KOPT-K1 (cell line): ENCODE data around the gene RAPGEF4.
A peak's percentile ranks its signal among the peaks of the same experiment; 100 is the strongest.

Source experiments
- H3K27ac ChIP-seq: fragments of 200-600 bp; sonication (generic); 2 replicates; pipeline ENCODE4 v1.5.1; 2016; ENCODE audit warnings: antibody characterized with exemption, mild to moderate bottlenecking, low read depth, low read length; ENCODE audit not compliant: poor library complexity, severe bottlenecking
- H3K36me3 ChIP-seq: fragments of 200-600 bp; sonication (generic); 2 replicates; pipeline ENCODE4 v1.5.1; 2017; ENCODE audit warnings: antibody characterized with exemption, mild to moderate bottlenecking, low read length, moderate library complexity; ENCODE audit not compliant: insufficient read depth
- H3K9me3 ChIP-seq: fragments of 200-600 bp; sonication (generic); 2 replicates; pipeline ENCODE4 v1.5.1; 2017; ENCODE audit warnings: antibody characterized with exemption, low read length, mild to moderate bottlenecking; ENCODE audit not compliant: insufficient read depth, poor library complexity, severe bottlenecking

Gene RAPGEF4

GRCh38 chr2:173062801-173063200, 327.2 kb downstream of the RAPGEF4 start:
- H3K9me3 ChIP-seq: no peaks in the 10 kb centered on the region
- H3K27ac ChIP-seq: no peak overlapping the region
- H3K36me3 ChIP-seq: no peaks in the 10 kb centered on the region

DNA sequence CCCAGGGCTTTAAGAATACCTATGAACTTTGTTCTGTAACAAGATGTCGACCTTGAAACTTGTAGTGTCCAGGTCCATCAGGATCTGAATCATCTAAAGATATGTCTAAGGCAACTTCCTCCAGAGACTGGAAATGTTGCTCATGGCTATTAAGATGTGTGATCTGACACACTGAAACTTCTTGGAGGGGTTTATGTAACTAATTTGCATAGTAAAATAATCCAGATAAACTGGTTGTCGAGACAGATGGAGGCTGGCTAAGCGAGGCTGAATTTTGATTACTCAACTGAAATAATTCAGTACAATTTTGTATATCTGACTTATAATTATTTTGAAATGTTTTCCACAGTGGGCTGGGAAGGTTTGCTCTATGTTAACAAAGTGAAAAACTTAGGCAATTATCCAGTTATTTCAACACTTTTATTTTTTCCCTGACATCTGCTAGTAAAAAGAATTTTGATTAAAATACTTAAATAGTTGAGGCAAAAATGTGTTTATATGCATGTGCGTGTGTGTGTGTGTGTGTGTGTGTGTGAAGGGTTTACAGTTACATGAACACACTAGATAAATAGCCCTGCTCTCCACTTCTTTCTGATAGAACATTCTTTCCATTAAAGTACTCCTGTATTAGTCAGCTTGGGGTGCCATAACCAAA, 328.6 kb downstream of the RAPGEF4 start:
- H3K36me3 ChIP-seq: no peaks in the 10 kb centered on the region
- H3K9me3 ChIP-seq: no peaks in the 10 kb centered on the region
- no peak overlapping the region for H3K27ac ChIP-seq

DNA sequence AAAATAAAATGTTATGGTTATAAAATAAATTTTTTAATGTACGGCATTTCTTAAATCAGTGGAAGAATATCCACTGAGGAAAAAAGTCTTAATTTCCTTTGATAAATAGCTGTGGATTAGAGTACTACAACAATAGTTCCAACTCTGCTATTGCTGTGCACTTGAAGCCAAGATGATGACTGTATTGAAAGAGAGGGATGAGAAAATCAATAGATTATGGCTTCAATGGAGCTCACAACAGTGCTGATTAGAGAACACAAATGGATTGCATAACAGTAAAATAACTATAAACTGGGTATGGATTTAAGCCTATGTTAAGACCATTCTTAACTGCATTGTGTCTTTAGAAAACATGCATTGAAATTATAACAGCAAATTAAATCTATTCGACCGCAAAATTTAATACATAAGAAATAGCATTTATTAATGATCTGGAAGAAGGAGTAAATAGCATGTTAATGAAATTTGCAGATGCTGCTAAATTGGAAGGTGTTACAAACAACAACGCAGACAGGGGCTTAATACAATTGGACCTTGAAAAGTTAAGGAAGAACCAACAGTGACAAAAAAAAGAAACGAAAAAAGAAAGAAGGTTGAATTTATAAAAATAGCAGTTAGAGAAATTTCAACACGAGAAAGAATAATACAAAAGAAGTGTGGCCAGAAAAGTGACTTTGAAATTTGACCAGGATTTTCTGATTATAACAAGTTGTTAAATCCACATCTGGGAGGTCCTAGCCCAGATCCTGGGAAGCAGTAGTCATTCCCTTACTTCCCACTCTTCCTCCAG, 331.4 kb downstream of the RAPGEF4 start:
- Histone ChIP-seq H3K9me3 (no peaks in the 10 kb centered on the region), H3K36me3 (no peaks in the 10 kb centered on the region), H3K27ac (no peak overlapping the region)

- Histone ChIP-seq H3K36me3 (no peaks in the 10 kb centered on the region), H3K9me3 (no peaks in the 10 kb centered on the region), H3K27ac (peak overlapping the region; percentile 76)
Measured at GRCh38 chr2:173075056-173075780, 339.6 kb downstream of the RAPGEF4 start.

DNA sequence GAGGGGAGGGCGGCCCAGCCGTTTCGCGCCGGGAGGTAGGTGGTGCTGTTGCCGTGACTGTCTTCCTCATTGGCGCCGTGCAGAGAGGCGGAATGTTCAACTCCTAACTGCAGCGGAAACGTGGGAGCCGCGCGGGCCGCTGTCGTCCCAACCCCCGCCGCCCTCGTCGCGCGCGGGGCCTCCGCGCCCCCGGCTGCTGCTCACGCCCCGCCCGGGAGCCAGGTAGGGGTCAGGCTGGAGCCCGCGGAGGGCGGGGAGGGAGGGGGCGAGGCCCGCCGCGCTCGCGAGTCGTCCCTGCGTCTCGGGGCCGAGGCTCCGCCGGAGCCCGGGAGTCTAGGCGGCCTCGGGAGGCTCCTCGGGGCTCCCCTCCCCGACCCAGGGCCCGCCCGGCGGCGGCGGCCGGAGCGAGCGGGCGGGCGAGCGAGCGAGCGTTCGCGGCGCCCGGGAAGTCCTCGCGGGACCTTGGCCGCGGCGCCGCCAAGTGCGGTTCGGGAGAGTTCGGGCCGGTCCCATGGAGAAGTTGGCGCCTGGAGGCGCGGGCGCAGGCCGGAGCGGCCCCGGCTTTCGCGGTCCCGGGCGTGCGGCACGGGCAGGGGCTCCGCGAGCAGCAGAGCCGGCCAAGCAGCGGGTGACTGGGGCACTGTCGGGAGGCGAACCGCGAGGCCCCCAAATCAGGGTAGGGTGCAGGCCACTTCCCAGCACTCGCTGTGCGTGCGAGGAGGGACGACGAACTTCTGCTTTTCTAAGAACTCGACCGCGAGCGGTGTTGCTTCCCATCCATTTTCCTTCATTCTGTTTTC, 340.3 kb downstream of the RAPGEF4 start, which contains the start of gene MAP3K20:
Gene MAP3K20 (plus strand): TSS at position 66 of the 800 bp plus-strand sequence. CDS start 15,186 bp downstream, outside the sequence.
- Histone ChIP-seq H3K9me3 (no peaks in the 10 kb centered on the region), H3K36me3 (no peaks in the 10 kb centered on the region), H3K27ac (peak within 1 kb of the TSS; percentile 76)

DNA sequence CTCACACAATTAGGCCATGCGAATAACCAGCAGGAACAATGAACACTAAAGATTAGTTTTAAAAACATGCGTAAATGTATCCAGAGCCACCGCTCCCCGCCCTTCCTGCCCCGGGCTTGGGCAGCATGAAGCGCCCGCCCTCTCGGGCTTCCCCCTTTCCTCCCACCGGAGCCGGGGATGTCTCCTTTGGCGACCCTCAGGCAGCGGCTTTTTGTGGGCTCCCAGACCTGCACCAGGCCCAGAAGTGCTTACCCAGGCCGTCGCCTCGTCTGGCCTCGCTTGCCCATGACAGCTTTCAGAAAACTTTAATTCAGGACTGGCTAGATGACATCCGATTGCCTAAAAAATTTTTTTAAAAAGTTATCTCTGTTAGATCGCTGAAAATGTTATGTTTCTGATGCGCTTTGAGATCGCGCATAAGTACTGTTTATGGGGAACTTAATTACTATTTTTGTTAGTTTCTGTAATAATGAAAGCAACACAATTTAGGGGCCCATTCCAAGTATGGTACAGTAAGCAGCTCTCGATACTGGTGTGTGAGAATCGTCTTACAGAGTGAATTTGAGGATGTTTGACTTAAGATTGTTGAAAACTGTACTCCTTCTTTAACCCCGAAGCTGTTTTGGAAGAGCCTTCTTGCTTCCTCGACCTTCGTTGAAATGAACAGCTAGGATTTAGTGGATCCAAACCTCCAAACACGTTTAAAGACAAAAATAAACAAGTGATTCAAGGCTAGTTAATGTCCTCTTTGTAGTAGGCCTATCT, 341.1 kb downstream of the RAPGEF4 start:
- peak overlapping the region; percentile 76 for H3K27ac ChIP-seq
- H3K36me3 ChIP-seq: no peaks in the 10 kb centered on the region
- H3K9me3 ChIP-seq: no peaks in the 10 kb centered on the region

DNA sequence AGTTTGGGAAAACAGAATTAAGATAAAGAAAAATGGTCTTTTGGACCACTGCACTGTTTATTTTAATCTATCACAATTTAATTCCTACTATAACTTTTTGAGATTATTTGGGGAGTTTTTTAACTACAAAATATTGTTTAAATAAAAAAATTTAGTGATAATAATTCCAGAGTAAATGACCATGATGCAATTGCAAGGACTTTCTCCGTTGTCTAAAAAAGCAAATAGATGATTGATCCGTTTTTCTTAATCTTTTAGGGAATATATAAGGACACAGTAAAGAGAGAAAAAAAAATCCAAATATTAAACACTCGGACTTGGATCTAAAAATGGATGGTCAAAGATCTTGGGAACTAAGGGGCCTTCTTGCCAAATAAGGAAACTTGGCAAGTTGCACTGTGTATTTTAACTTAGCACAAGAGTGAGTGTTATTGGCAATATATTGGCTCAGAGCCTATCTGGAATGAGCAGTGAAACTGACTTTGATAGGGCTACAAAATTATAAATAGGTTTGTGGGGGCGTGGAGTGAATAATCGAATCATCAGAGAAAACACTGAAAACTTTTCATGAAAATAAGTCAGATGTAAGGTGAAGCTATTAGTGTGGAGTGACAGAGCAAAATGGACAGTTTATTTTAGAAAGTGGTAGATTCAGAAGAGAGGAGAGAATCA, 342.0 kb downstream of the RAPGEF4 start:
- Histone ChIP-seq H3K9me3 (no peaks in the 10 kb centered on the region), H3K27ac (no peak overlapping the region), H3K36me3 (no peaks in the 10 kb centered on the region)

DNA sequence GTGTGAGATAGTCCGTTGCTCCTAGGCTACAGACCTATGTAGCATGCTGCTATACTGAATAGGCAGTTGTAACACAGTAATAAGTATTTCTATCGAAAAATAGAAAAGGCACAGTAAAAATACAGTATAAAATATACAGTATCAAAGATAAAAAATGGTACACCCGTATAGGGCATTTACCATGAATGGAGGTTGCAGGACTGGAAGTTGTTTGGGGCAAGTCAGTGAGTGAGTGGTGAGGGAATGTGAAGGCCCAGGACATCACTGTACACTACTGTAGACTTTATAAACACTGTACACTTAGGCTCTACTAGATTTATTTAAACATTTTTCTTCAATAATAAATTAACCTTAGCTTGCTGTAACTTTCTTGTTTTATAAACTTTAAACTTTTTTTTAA, 343.5 kb downstream of the RAPGEF4 start:
- Histone ChIP-seq H3K36me3 (no peaks in the 10 kb centered on the region), H3K9me3 (no peaks in the 10 kb centered on the region), H3K27ac (no peak overlapping the region)

GRCh38 chr2:173079973-173080860, 344.6 kb downstream of the RAPGEF4 start:
- Histone ChIP-seq H3K36me3 (no peaks in the 10 kb centered on the region), H3K27ac (no peak overlapping the region), H3K9me3 (no peaks in the 10 kb centered on the region)

DNA sequence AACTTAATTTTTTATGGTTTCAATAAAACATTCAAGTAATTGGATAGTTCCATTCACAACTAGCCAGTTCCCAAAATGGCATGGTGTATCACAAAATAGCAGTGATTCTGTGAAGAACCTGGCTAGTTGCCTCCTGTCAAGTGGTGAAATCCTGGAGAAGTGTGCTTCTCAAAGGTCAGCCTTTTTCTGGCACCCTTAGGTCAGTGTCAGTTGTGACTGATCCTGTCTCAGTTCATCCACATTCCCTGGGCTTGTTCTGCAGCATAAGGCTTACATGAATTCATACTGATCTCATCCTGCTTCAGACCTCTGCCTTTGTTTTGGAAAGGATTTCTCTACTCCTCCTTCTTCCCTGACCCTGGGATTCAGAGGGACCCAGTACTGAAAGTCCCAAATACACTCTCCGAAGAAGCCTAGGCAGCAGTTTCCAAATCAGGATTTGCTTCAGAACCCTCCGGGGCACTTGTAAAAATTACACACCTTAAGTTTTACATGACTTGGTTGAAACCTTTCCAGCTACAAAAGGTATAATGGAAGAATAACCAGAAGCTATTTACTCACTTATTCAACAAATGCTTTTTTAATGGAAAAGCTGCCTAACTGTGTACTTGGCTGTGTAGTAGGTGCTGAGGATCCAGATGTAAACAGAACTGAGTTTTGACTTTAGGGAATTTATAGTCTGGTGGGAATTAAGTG, 351.0 kb downstream of the RAPGEF4 start:
- H3K9me3 ChIP-seq: no peaks in the 10 kb centered on the region
- H3K27ac ChIP-seq: no peak overlapping the region
- H3K36me3 ChIP-seq: peaks cover 3% of the 10 kb centered on the region

- H3K27ac ChIP-seq: no peak overlapping the region
- H3K36me3 ChIP-seq: peaks cover 7% of the 10 kb centered on the region
- no peaks in the 10 kb centered on the region for H3K9me3 ChIP-seq
Measured at GRCh38 chr2:173087214-173087581, 351.6 kb downstream of the RAPGEF4 start.

GRCh38 chr2:173087793-173088496, 352.3 kb downstream of the RAPGEF4 start:
- Histone ChIP-seq H3K9me3 (no peaks in the 10 kb centered on the region), H3K27ac (no peak overlapping the region), H3K36me3 (peaks cover 14% of the 10 kb centered on the region)
